Heart left ventricle (tissue), 11 donors: ENCODE data around the gene TGM4. TPM values are rescaled to one million over a fixed set of nuclear protein-coding genes. Genes with fewer than 3 reads are reported as not detected.

ENCODE experiments used
- microRNA counts, 2 donors: library from miRNA; unstranded; fragments of <30 nt; microRNA quantifications; one replicate each; lab custom pipeline; 2016
- polyA plus RNA-seq, 2 donors: library from polyadenylated mRNA; stranded (reverse); fragments of 200-250 nt; gene quantifications; one replicate each; pipeline ENCODE4 v1.2.3, GENCODE V29; 2013
- total RNA-seq, 9 donors: library from RNA; depleted of rRNA in 2 of 9; stranded (reverse); fragments of >200 nt in 2 of 9; fragmentation: NEBNext Ultra II Directional in 3 of 9; extraction: Animal tissue kit (Norgen Biotek cat#: 25700) in 3 of 9; gene quantifications; one replicate each; pipeline versions ENCODE4 v1.1.0 to v1.2.4, GENCODE V29; 2016 to 2023
- donor health status: ischemic (EF 13 %, LVEDD 7.1; RV severe dilation, severe dysfunction).
- donor health status: healthy with polysubstance abuse.
- donor health status: DM: no; HTN: yes; CAD: no.
- donor health status: DM: no; HTN: no; CAD: no.
- donor health status: ischemic (EF 25% LVEDD 5.7; RV mildly dilated, moderate dysfunction).
- donor health status: healthy.
- donor health status: DM: yes; HTN: yes; CAD: no.
- donor health status: PGD.
- donor health status: nonischemic (EF 23%, LVEDD 6.1; RV moderate dilation, normal function).

Gene TGM4
- total and polyA plus RNA-seq, 11 donors, result 0.66 TPM; not detected in 10

MicroRNA genes within 50 kb of the gene (microRNA counts, 767-probe panel; counts per million panel counts)
- microRNA hsa-miR-564 (lab: Ali Mortazavi, UCI), result 71.6 to 309 counts per million in 2 donors

Other genes with a start within 250 kb of the TGM4 start
- gene ZNF197, start 249.6 kb upstream of the TGM4 start, total RNA-seq, result 10 to 100 TPM in 8 of 9 donors, 1 to 10 TPM in 1; 7.8 to 16.4 (median 11.9) TPM
- gene ZNF197, start 249.6 kb upstream of the TGM4 start, polyA plus RNA-seq, result 1 to 10 TPM; 6.6 to 7.7 TPM
- 10 to 100 TPM in 1 of 9 donors, 1 to 10 TPM in 8; 6.0 to 14.6 (median 6.5) TPM for gene ZNF35, start 225.9 kb upstream of the TGM4 start, total RNA-seq
- 1 to 10 TPM; 3.6 to 7.7 TPM for gene ZNF35, start 225.9 kb upstream of the TGM4 start, polyA plus RNA-seq
- 1 to 10 TPM; 1.9 to 4.8 (median 3.5) TPM for gene ZNF502, start 161.9 kb upstream of the TGM4 start, total RNA-seq
- 1 to 10 TPM; 1.9 to 3.4 TPM for gene ZNF502, start 161.9 kb upstream of the TGM4 start, polyA plus RNA-seq
- gene ZNF501, start 145.0 kb upstream of the TGM4 start, total RNA-seq, result 1 to 10 TPM; 1.8 to 5.5 (median 3.9) TPM
- gene ZNF501, start 145.0 kb upstream of the TGM4 start, polyA plus RNA-seq, result 1 to 10 TPM; 1.1 to 2.9 TPM
- 10 to 100 TPM; 21.9 to 41.7 (median 30.5) TPM for gene KIAA1143, start 113.0 kb upstream of the TGM4 start, total RNA-seq
- gene KIAA1143, start 113.0 kb upstream of the TGM4 start, polyA plus RNA-seq, result 10 to 100 TPM; 13.7 to 25.4 TPM
- gene KIF15, start 112.8 kb upstream of the TGM4 start, total RNA-seq, result 1 to 10 TPM in 3 of 9 donors, under 1 TPM in 5, not detected in 1; 0.16 to 3.0 (median 0.77) TPM
- gene KIF15, start 112.8 kb upstream of the TGM4 start, polyA plus RNA-seq, result under 1 TPM; 0.26 to 0.42 TPM
- 10 to 100 TPM in 5 of 9 donors, 1 to 10 TPM in 4; 7.3 to 13.0 (median 10.6) TPM for gene TMEM42, start 12.7 kb upstream of the TGM4 start, total RNA-seq
- 10 to 100 TPM in 1 of 2 donors, 1 to 10 TPM in 1; 9.4 to 14.1 TPM for gene TMEM42, start 12.7 kb upstream of the TGM4 start, polyA plus RNA-seq
- gene ZDHHC3, start 101.6 kb downstream of the TGM4 start, total RNA-seq, result 10 to 100 TPM; 40.5 to 94.7 (median 52.7) TPM
- gene ZDHHC3, start 101.6 kb downstream of the TGM4 start, polyA plus RNA-seq, result 10 to 100 TPM; 17.9 to 54.0 TPM
- gene EXOSC7, start 101.6 kb downstream of the TGM4 start, total RNA-seq, result 10 to 100 TPM; 23.8 to 87.3 (median 30.7) TPM
- 10 to 100 TPM; 34.8 to 52.5 TPM for gene EXOSC7, start 101.6 kb downstream of the TGM4 start, polyA plus RNA-seq
- 100 to 1,000 TPM in 2 of 9 donors, 10 to 100 TPM in 7; 34.8 to 131 (median 71.3) TPM for gene CLEC3B, start 151.7 kb downstream of the TGM4 start, total RNA-seq
- 100 to 1,000 TPM; 114 to 205 TPM for gene CLEC3B, start 151.7 kb downstream of the TGM4 start, polyA plus RNA-seq